ENCODE data around the gene KRTAP10-9. TPM values are rescaled to one million over a fixed set of nuclear protein-coding genes. Genes with fewer than 3 reads are reported as not detected.
A peak's percentile ranks its signal among the peaks of the same experiment; 100 is the strongest.

KRTAP10-9 gene
- total and polyA plus RNA-seq, 11 donors, result not detected

DNA sequence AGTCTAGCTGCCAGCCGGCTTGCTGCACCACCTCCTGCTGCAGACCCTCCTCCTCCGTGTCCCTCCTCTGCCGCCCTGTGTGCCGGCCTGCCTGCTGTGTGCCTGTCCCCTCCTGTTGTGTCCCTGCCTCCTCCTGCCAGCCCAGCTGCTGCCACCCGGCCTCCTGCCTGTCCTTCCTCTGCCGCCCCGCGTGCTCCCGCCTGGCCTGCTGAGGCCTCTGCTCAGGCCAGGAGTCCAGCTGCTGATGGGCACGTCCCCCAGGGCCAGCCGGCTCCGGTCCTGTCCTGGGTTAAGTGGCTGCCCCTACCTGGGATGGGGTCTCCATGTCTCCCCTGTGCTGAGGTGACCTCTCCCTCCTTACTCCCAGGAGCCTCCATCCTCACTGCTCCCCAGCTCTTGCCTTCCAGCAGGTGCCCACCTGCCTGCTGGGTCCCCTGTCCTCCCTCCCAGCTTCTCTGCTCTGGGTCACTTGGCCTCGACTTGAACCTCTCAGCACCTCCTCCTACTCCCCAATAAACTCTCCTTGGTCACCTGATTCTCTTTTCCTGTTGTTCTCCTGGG lies 14.1 kb upstream of the KRTAP10-9 start:
- no peaks in the 10 kb centered on the region for H3K4me1 ChIP-seq
- DNase-seq (peak in 1 of 5 donors; percentile 44), ATAC-seq (no peak)
- H3K27ac ChIP-seq, result no peak overlapping the region
- H3K27me3 ChIP-seq, result peaks cover 0 to 5% (median 0%) of the 10 kb centered on the region in 9 donors
- 81 to 87% (median 86%) methylated on average over 10 to 13 of the region's 13 CpGs for WGBS, 4 donors
- H3K4me3 ChIP-seq, result no peak overlapping the region
- intact Hi-C loops (cut with DNase I), result no loop called here
- peaks cover 0 to 31% (median 5%) of the 10 kb centered on the region in 12 donors for H3K9me3 ChIP-seq
- no peak for TF ChIP-seq POLR2A (IDR thresholded peaks at IDR 0.05)
- TF ChIP-seq, protein P1, sequence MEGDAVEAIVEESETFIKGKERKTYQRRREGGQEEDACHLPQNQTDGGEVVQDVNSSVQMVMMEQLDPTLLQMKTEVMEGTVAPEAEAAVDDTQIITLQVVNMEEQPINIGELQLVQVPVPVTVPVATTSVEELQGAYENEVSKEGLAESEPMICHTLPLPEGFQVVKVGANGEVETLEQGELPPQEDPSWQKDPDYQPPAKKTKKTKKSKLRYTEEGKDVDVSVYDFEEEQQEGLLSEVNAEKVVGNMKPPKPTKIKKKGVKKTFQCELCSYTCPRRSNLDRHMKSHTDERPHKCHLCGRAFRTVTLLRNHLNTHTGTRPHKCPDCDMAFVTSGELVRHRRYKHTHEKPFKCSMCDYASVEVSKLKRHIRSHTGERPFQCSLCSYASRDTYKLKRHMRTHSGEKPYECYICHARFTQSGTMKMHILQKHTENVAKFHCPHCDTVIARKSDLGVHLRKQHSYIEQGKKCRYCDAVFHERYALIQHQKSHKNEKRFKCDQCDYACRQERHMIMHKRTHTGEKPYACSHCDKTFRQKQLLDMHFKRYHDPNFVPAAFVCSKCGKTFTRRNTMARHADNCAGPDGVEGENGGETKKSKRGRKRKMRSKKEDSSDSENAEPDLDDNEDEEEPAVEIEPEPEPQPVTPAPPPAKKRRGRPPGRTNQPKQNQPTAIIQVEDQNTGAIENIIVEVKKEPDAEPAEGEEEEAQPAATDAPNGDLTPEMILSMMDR (IDR thresholded peaks at IDR 0.05), result no peak
- no peaks in the 10 kb centered on the region for H3K36me3 ChIP-seq

DNA sequence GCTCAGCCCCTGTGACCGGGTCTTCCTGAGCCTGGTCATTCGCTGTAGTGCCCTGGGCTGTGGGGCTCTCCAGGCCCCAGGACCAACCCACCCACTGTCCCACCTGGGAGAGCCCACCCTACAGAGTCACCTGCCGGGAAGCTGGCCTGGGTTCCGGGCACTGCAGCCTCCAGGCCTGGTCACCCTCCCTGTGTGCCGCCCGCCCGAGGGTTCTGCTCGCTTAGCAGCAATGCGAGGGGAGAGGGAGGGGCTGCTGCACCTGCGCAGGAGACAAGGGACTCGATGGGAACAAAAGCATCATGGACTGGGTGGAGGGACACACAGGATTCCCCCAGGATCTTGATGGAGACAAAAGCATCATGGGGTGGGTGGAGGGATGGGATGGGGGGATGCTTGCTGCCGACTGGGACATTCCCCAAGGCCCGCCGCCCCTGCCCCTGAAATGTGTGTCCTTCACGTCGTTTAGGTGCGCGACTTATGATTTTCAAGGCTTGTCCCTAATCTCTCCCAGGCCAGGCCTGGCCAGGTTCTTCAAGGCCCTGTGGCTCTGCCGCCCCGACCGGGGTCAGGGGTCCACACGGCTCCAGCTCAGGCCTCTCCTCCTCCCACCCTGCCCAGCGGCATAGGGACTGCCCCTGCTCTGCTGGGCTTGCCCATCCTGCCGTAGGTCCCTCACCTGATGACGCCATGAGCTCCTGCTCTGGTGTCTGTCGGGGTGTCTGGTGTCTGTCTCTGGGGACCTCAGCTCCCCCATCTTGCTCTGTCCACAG lies 13.3 kb upstream of the KRTAP10-9 start:
- H3K27me3 ChIP-seq, result peaks cover 0 to 5% (median 0%) of the 10 kb centered on the region in 9 donors

DNA sequence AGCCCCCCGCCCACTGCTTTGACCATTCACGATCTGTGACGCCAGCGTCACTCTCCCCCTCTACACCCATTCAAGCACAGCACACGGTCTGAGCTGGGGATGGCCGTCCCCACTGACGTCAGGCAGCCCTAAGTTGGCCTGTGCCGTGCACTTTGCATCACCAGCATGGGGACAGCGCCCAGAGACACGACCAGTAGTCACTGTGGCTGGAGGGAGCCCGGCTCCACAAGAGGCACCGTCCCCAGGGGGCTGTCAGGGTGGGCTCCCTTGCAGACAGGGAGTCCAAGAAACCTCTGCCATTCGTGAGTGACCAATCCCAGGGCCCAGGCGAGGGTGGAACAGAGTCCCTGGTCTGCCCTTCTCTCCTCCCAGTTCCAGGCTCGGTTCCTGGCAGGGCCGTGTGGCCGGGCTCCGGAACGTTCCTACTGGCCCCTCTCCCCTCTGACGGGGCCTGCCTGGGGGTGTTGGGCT lies 12.7 kb upstream of the KRTAP10-9 start:
- intact Hi-C loops (cut with DNase I), result no loop called here

More for the DNA sequence above, 13.3 kb upstream of the KRTAP10-9 start:
- intact Hi-C loops (cut with DNase I), result no loop called here
- DNase-seq, result peak in 1 of 5 donors; percentile 56
- Histone ChIP-seq H3K36me3 (no peaks in the 10 kb centered on the region), H3K9me3 (peaks cover 0 to 31% (median 5%) of the 10 kb centered on the region in 12 donors), H3K27ac (no peak overlapping the region), H3K4me3 (no peak overlapping the region), H3K4me1 (peaks cover 0 to 3% (median 0%) of the 10 kb centered on the region in 12 donors)
- 89 to 92% (median 90%) methylated on average over 21 to 26 of the region's 26 CpGs for WGBS, 4 donors
- no peak for TF ChIP-seq POLR2A (IDR thresholded peaks at IDR 0.05)
- TF ChIP-seq, protein P1 (IDR thresholded peaks at IDR 0.05), result no peak
- ATAC-seq, result peak in 1 of 4 donors; percentile 19

More for the DNA sequence above, 12.7 kb upstream of the KRTAP10-9 start:
- 74 to 81% (median 81%) methylated on average over 13 to 20 of the region's 20 CpGs for WGBS, 4 donors
- H3K4me1 ChIP-seq, result peaks cover 0 to 8% (median 0%) of the 10 kb centered on the region in 12 donors
- peaks cover 0 to 5% (median 0%) of the 10 kb centered on the region in 9 donors for H3K27me3 ChIP-seq
- H3K36me3 ChIP-seq, result no peaks in the 10 kb centered on the region
- DNase-seq, result peak in 1 of 5 donors; percentile 48
- TF ChIP-seq POLR2A (IDR thresholded peaks at IDR 0.05), result no peak
- TF ChIP-seq, protein P1 (IDR thresholded peaks at IDR 0.05), result no peak
- H3K4me3 ChIP-seq, result no peak overlapping the region
- ATAC-seq, result no peak
- no peak overlapping the region for H3K27ac ChIP-seq
- H3K9me3 ChIP-seq, result peaks cover 0 to 27% (median 4%) of the 10 kb centered on the region in 12 donors

Measured in heart left ventricle (tissue), 16 donors.